ENCODE data around the gene OBP2A. TPM values are rescaled to one million over a fixed set of nuclear protein-coding genes. Genes with fewer than 3 reads are reported as not detected.

The OBP2A gene
- total RNA-seq, 1 donor from 2014 or later: not detected

- no peak for ATAC-seq
- no peak for DNase-seq (ENCODE audit: missing footprints)
Observed at GRCh38 chr9:135584934-135585333, 39.0 kb downstream of the OBP2A start.

GRCh38 chr9:135586601-135587109 lies 40.7 kb downstream of the OBP2A start:
- intact Hi-C loops (cut with DNase I): no loop called here
- DNase-seq (ENCODE audit: missing footprints): peak; percentile 54
- no peak for ATAC-seq

More at GRCh38 chr9:135584934-135585333, 39.0 kb downstream of the OBP2A start:
- intact Hi-C loops (cut with DNase I): no loop called here

GRCh38 chr9:135587658-135588057 lies 41.7 kb downstream of the OBP2A start:
- intact Hi-C loops (cut with DNase I): no loop called here
- ATAC-seq: no peak
- DNase-seq (ENCODE audit: missing footprints): no peak

GRCh38 chr9:135588371-135588770 lies 42.4 kb downstream of the OBP2A start:
- intact Hi-C loops (cut with DNase I): no loop called here
- DNase-seq (ENCODE audit: missing footprints) (no peak), ATAC-seq (no peak)

- intact Hi-C loops (cut with DNase I): no loop called here
- ATAC-seq (no peak), DNase-seq (ENCODE audit: missing footprints) (peak; percentile 52)
Observed at GRCh38 chr9:135588886-135589595, 43.1 kb downstream of the OBP2A start.

GRCh38 chr9:135589596-135590485 lies 43.9 kb downstream of the OBP2A start:
- no peak for ATAC-seq
- DNase-seq (ENCODE audit: missing footprints): peak; percentile 22
- intact Hi-C loops (cut with DNase I): no loop called here

GRCh38 chr9:135590486-135591079 lies 44.7 kb downstream of the OBP2A start:
- DNase-seq (ENCODE audit: missing footprints) (peak; percentile 55), ATAC-seq (no peak)
- intact Hi-C loops (cut with DNase I): no loop called here

GRCh38 chr9:135591506-135592330 lies 45.8 kb downstream of the OBP2A start:
- DNase-seq (ENCODE audit: missing footprints) (peak; percentile 50), ATAC-seq (no peak)
- intact Hi-C loops (cut with DNase I): no loop called here

- DNase-seq (ENCODE audit: missing footprints): no peak
- no peak for ATAC-seq
- intact Hi-C loops (cut with DNase I): no loop called here
Observed at GRCh38 chr9:135592331-135592590, 46.3 kb downstream of the OBP2A start.

GRCh38 chr9:135592625-135593024 lies 46.7 kb downstream of the OBP2A start:
- intact Hi-C loops (cut with DNase I): no loop called here
- DNase-seq (ENCODE audit: missing footprints) (no peak), ATAC-seq (no peak)

GRCh38 chr9:135596211-135596610 lies 50.3 kb downstream of the OBP2A start:
- DNase-seq (ENCODE audit: missing footprints) (no peak), ATAC-seq (no peak)
- intact Hi-C loops (cut with DNase I): no loop called here

Other genes starting within 250 kb of the OBP2A start
- gene PPP1R26, start 66.3 kb upstream of the OBP2A start, total RNA-seq: 18.5 TPM
- gene MRPS2, start 45.4 kb upstream of the OBP2A start, total RNA-seq: 43.3 TPM
- not detected for gene LCN1, start 24.7 kb upstream of the OBP2A start, total RNA-seq
- gene PAEP, start 15.6 kb downstream of the OBP2A start, total RNA-seq: not detected
- not detected for gene GLT6D1, start 93.4 kb downstream of the OBP2A start, total RNA-seq
- not detected for gene LCN9, start 117.2 kb downstream of the OBP2A start, total RNA-seq
- not detected for gene SOHLH1, start 153.4 kb downstream of the OBP2A start, total RNA-seq
- 2.6 TPM for gene KCNT1, start 156.1 kb downstream of the OBP2A start, total RNA-seq